ENCODE data around the gene SELENOT.

The SELENOT gene

GRCh38 chr3:150673966-150674365, 70.8 kb downstream of the SELENOT start:
- no peak for DNase-seq

DNA sequence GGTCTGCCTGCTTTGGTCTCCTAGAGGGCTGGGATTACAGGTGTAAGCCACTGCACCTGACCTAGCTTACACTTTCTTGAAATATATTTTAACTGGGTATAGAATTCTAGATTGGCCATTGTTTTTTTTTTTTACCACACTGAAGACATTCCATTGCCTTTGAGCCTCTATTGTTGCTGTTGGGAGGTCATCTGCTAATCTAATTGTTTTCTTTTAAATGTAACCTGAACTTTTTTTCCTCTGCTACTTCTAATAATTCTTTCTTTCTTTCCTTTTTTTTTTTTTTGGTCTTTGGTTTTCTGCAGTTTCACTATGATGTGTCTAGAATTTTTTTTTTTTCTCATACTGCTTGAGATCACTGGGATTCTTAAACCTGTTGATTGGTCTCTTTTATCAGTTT, 72.5 kb downstream of the SELENOT start:
- no peak for DNase-seq

Measured in NCI-H1417 treated with DMSO at 0.1 percent for 48 hours (cell line).